Uterus (tissue), 2 donors: ENCODE data around the gene TDRKH.

Experiments
- POLR2A ChIP-seq, 2 donors: fragments of 450-650 bp; IDR thresholded peaks; one replicate each; pipeline ENCODE4 v1.6.1; 2016; ENCODE audit warnings: antibody characterized with exemption in 2 of 2, mild to moderate bottlenecking in 1 of 2, moderate library complexity in 1 of 2
- TF ChIP-seq, protein P1 (sequence below), 4 experiments: fragments of 200-600 bp in 2 of 4; fragments of 450-650 bp in 2 of 4; sonication (generic) in 2 of 4; IDR thresholded peaks; one replicate each; pipeline ENCODE4 v1.5.1; 2016 to 2019; ENCODE audit warnings: antibody characterized with exemption in 4 of 4, mild to moderate bottlenecking in 2 of 4, moderate library complexity in 1 of 4

DNA sequence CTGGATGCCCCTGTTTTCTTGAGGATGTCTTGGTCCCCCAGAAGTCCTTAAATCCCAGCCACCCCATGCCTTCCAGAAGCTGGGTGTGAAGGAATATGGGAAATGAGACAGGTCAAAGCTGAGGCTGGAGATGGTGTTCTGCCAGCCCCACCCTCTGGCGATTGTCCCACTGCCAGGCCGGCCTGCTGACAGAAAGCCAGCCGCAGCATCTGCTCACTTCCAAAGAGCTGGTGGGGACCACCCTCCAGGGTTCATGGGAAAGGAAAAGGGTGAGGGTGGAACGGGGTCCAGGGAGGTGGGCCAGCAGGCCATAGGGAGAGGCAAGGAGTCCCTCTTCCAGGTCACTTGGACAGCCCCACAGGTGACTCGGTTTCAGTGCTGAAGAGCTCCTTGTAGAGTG lies 16.8 kb upstream of the TDRKH start:
- TF ChIP-seq, protein P1, sequence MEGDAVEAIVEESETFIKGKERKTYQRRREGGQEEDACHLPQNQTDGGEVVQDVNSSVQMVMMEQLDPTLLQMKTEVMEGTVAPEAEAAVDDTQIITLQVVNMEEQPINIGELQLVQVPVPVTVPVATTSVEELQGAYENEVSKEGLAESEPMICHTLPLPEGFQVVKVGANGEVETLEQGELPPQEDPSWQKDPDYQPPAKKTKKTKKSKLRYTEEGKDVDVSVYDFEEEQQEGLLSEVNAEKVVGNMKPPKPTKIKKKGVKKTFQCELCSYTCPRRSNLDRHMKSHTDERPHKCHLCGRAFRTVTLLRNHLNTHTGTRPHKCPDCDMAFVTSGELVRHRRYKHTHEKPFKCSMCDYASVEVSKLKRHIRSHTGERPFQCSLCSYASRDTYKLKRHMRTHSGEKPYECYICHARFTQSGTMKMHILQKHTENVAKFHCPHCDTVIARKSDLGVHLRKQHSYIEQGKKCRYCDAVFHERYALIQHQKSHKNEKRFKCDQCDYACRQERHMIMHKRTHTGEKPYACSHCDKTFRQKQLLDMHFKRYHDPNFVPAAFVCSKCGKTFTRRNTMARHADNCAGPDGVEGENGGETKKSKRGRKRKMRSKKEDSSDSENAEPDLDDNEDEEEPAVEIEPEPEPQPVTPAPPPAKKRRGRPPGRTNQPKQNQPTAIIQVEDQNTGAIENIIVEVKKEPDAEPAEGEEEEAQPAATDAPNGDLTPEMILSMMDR (IDR thresholded peaks at IDR 0.05), result no peak
- TF ChIP-seq POLR2A (IDR thresholded peaks at IDR 0.05), result no peak
